Mucosa of descending colon (tissue), 3 donors: ENCODE measurements around the gene HPSE2. TPM values are rescaled to one million over a fixed set of nuclear protein-coding genes. Genes with fewer than 3 reads are reported as not detected.
"Not testable (repeated sequence)": the region's sequence is repeated elsewhere in the genome, so short reads cannot be mapped to it uniquely, and the experiment has no call there.

ENCODE experiments used
- ATAC-seq: fragments of 200-7000 bp; cut with Tn5 transposase; one replicate; pipeline ENCODE4 v1.9.1; 2020; ENCODE audit warnings: mild to moderate bottlenecking, moderate library complexity
- DNase-seq, 3 donors: peaks; one replicate each; pipeline ENCODE4 v3.0.0-alpha.2; 2020
- H3K36me3 ChIP-seq: fragments of 200-600 bp; one replicate; pipeline ENCODE4 v1.8.0; 2021; ENCODE audit warnings: low read depth, mild to moderate bottlenecking
- H3K4me1 ChIP-seq: fragments of 200-600 bp; one replicate; pipeline ENCODE4 v1.8.0; 2021; ENCODE audit warnings: low read depth, mild to moderate bottlenecking
- H3K4me3 ChIP-seq: fragments of 200-600 bp; one replicate; pipeline ENCODE4 v1.8.0; 2021; ENCODE audit warnings: mild to moderate bottlenecking
- H3K9me3 ChIP-seq: fragments of 200-600 bp; one replicate; pipeline ENCODE4 v1.8.0; 2021; ENCODE audit warnings: mild to moderate bottlenecking
- intact Hi-C, 2 donors: fragments of 100-400 bp; cut with DNase I in 1 of 2; cut with micrococcal nuclease in 1 of 2; formaldehyde crosslinking; loops; one replicate each; pipeline versions ENCODE4 v1.11.0 to v1.11.1; 2022; cut with DNase I, micrococcal nuclease
- total RNA-seq, 3 donors: library from RNA; stranded (reverse); fragmentation: NEBNext Ultra II Directional in 2 of 3; extraction: Animal tissue kit (Norgen Biotek cat#: 25700) in 2 of 3; gene quantifications; one replicate each; pipeline versions ENCODE4 v1.2.1 to v1.2.4, GENCODE V29; 2021 to 2023
- TF ChIP-seq, protein P1 (sequence below): fragments of 200-600 bp; IDR thresholded peaks from one replicate; pipeline ENCODE4 v1.8.0; 2022; ENCODE audit warnings: antibody characterized with exemption, mild to moderate bottlenecking
- donor health status: DM: no; HTN: no; CAD: no; lungs with moderate emphysema.
- donor health status: DM: no; HTN: no; CAD: no.
- donor health status: DM: no; HTN: yes; CAD: no.

HPSE2 gene
- total RNA-seq, 3 donors from 2014 or later: 1.3 to 3.7 (median 2.4) TPM

DNA sequence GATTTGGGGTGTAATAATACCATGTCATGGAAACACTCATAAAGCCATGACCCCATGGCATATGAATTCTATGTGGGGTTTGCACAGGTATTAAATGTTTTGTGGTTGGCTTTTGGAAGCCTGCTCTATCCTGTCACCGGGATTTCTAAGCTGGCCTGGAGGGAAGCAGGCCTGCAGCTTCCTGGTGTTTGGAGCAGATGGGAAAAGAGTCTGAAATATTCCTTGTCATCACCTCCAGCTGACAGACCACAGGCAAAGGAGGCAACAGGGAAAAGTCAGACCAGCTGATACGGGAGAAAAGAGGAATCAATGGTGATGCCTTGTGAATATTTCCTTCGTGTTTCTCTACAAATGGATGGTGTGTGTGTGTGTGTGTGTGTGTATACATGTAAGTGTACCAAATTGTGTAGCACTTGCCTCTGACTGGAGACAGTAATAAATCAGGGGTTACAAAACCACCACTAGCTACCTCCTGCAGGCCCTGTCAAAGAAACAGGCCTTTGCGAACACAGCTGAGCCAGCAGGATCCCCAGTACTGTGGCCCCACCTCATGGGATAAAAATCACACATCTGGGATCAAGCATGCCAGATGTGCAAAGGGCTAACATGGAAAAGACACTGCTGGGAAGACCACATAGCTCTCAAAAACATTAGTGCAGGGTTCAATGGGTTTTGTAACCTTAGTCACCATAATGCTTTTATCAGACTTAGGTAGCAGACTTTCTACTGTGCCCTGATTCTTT lies 668.1 kb downstream of the HPSE2 start:
- H3K36me3 ChIP-seq: no peaks in the 10 kb centered on the region
- TF ChIP-seq, protein P1, sequence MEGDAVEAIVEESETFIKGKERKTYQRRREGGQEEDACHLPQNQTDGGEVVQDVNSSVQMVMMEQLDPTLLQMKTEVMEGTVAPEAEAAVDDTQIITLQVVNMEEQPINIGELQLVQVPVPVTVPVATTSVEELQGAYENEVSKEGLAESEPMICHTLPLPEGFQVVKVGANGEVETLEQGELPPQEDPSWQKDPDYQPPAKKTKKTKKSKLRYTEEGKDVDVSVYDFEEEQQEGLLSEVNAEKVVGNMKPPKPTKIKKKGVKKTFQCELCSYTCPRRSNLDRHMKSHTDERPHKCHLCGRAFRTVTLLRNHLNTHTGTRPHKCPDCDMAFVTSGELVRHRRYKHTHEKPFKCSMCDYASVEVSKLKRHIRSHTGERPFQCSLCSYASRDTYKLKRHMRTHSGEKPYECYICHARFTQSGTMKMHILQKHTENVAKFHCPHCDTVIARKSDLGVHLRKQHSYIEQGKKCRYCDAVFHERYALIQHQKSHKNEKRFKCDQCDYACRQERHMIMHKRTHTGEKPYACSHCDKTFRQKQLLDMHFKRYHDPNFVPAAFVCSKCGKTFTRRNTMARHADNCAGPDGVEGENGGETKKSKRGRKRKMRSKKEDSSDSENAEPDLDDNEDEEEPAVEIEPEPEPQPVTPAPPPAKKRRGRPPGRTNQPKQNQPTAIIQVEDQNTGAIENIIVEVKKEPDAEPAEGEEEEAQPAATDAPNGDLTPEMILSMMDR: no peak
- DNase-seq (no peak), ATAC-seq (no peak)
- no peaks in the 10 kb centered on the region for H3K4me1 ChIP-seq
- H3K4me3 ChIP-seq: no peak overlapping the region
- no peaks in the 10 kb centered on the region for H3K9me3 ChIP-seq
- intact Hi-C loops: no loop called here

DNA sequence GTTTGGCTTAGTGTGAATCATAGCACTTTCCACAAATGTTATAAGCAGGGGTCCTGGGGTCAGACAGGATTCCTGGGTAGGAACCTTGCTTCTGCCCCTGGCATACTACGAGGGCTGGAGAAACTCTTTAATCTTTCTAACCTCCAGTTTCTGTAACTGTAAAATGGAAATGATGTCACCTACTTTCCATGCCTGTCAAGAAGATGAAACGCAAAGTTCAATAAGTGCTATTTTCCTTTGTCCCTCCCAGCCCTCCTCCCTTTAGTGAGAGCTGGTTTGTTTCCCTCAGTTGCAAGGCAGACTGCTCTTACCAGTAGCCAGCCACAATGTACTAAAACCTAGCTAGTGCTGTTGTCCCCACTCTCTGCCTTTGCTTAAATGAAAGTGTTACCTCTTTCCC lies 671.8 kb downstream of the HPSE2 start:
- TF ChIP-seq, protein P1: no peak
- intact Hi-C loops: no loop called here
- Histone ChIP-seq H3K4me1 (no peaks in the 10 kb centered on the region), H3K36me3 (no peaks in the 10 kb centered on the region), H3K4me3 (no peak overlapping the region), H3K9me3 (no peaks in the 10 kb centered on the region)
- DNase-seq: no peak
- no peak for ATAC-seq

DNA sequence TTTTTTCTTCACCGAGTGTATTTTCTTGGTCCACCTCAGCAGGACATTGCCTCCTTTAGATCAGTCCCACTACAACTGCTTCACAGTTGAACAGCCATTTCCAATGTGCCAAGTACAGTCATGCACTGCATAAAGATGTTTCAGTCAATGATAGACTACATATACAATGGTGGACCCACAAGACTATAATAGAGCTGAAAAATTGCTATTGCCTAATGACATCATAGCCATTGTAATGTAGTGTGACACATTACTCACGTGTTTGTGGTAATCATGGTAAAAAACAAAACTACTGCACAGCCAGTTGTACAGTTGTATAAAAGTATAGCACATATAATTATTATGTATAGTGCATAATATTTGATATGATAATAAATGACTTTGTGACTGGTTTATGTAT lies 675.1 kb downstream of the HPSE2 start:
- Histone ChIP-seq H3K9me3 (no peaks in the 10 kb centered on the region), H3K36me3 (no peaks in the 10 kb centered on the region), H3K4me3 (no peak overlapping the region), H3K4me1 (no peaks in the 10 kb centered on the region)
- TF ChIP-seq, protein P1: no peak
- intact Hi-C loops: no loop called here
- ATAC-seq: no peak
- no peak for DNase-seq

DNA sequence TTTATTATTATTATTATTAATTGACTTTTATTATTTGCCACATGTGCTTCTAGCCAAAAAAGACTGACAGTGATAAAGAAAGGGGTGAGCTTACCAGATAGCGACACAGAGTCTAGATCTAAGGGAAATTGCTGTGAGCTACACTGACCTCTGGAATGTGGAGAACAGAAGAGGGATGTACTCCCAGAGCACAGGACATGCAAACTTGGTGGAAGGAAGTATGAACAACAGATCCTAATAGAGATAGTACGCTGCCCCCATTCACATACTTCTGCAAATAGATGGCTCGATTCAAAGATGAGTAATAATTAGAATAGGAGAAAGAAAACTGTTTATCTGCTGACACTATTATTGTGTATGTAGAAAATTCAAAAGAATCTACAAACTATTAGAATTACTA lies 679.6 kb downstream of the HPSE2 start:
- no peaks in the 10 kb centered on the region for H3K36me3 ChIP-seq
- H3K4me3 ChIP-seq: no peak overlapping the region
- H3K4me1 ChIP-seq: no peaks in the 10 kb centered on the region
- TF ChIP-seq, protein P1: no peak
- intact Hi-C loops: no loop called here
- ATAC-seq (no peak), DNase-seq (no peak)
- H3K9me3 ChIP-seq: no peaks in the 10 kb centered on the region

DNA sequence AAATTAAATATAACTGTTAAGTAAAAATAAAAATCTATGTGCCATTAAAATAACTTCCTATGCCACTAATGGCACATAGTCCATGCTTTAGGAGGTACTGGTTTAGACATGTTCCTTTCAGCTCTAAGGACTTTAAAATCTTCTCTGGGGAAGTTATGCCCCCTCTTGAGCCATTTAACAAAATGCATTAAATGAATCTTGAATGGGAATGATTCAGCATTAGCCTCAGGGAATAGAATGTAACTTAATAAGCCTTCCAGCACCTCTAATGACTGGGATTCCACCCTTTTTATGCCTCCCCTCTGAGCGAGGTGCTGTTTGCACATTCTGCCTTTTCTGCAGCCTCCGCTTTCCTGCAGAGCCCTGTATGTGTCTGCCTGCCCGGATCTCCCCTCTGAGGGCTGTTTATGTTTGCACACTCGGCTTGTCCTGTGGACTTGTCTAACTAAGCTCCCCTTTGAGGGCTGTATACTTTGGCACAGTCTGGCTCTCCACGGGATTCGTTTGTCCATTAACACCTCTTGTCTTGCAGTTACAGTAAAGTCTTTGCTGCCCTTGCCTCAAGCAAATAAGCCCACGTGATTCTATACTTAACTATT lies 680.5 kb downstream of the HPSE2 start:
- intact Hi-C loops: no loop called here
- Histone ChIP-seq H3K4me1 (no peaks in the 10 kb centered on the region), H3K9me3 (no peaks in the 10 kb centered on the region), H3K4me3 (no peak overlapping the region), H3K36me3 (no peaks in the 10 kb centered on the region)
- no peak for ATAC-seq
- DNase-seq: no peak
- TF ChIP-seq, protein P1: no peak

DNA sequence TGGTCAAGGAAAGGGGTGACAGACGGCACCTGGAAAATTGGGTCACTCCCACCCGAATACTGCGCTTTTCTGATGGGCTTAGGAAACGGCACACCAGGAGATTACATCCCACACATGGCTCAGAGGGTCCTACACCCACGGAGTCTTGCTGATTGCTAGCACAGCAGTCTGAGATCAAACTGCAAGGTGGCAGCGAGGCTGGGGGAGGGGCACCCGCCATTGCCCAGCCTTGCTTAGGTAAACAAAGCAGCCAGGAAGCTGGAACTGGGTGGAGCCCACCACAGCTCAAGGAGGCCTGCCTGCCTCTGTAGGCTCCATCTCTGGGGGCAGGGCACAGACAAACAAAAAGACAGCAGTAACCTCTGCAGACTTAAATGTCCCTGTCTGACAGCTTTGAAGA lies 694.1 kb downstream of the HPSE2 start:
- H3K36me3 ChIP-seq, ATAC-seq, H3K4me3 ChIP-seq, intact Hi-C loops, H3K9me3 ChIP-seq, H3K4me1 ChIP-seq: not testable (repeated sequence)
- peak in 2 of 3 donors; percentile 34 to 66 for DNase-seq
